ENCODE data around the gene ECE1. TPM values are rescaled to one million over a fixed set of nuclear protein-coding genes. Genes with fewer than 3 reads are reported as not detected.

The ECE1 gene
- total RNA-seq: 32.6 and 34.8 TPM in 2 replicates

DNA sequence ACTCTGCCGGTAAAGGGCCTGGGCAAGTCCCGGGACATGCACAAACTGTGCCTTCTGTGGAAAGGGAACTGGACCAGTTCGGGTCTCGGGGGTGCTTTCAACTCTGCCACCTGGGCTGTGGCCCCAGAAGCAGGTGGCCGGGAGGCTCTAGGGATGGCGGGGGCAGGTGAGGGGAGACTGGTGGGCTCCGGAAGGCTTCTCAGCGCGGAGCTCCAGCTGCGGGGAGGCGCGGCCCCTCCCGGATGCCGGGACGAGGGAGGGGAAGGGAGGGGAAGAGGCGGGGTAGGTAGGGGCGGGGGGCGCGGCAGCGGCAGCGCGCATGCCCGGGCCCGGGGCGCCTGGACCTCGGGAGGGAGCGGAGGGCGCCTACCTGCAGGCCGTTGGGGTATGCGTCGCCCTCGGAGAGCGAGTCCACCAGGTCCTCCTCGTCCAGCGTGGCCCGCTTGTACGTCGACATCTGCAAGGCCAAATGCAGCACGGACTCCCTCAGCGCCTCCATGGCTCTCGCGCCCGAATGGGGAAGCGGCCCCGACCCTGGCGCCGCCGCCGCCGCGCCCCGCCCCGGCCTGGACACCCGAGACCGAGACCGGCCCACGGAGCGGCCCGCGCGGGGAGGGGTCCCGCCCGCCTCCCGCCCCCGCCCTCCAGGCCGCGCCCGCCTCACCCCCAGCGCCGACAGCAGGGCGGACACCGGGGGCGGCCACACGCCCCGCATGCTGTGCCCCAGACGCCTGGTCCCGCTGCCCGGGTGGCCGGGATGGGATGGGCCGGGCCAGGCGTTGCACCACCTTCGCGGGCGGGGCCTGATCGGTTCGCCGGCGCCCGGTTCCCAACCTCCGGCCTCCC is at the start of gene ECE1:
ECE1 (minus strand) TSS at position 764 of the 846 bp plus-strand sequence; CDS start at position 715, 49 bp downstream.
- H2AFZ ChIP-seq (ENCODE audit: low read length): peak within 1 kb of the TSS; percentile 77
- TF ChIP-seq, protein P1, sequence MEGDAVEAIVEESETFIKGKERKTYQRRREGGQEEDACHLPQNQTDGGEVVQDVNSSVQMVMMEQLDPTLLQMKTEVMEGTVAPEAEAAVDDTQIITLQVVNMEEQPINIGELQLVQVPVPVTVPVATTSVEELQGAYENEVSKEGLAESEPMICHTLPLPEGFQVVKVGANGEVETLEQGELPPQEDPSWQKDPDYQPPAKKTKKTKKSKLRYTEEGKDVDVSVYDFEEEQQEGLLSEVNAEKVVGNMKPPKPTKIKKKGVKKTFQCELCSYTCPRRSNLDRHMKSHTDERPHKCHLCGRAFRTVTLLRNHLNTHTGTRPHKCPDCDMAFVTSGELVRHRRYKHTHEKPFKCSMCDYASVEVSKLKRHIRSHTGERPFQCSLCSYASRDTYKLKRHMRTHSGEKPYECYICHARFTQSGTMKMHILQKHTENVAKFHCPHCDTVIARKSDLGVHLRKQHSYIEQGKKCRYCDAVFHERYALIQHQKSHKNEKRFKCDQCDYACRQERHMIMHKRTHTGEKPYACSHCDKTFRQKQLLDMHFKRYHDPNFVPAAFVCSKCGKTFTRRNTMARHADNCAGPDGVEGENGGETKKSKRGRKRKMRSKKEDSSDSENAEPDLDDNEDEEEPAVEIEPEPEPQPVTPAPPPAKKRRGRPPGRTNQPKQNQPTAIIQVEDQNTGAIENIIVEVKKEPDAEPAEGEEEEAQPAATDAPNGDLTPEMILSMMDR (IDR thresholded peaks at IDR 0.05; ENCODE audit: extremely low read depth, low read depth, low read length): no peak
- H3K79me2 ChIP-seq (ENCODE audit: insufficient read depth, low read length): peaks cover 6% of the 10 kb centered on the region
- peak; percentile 94 for DNase-seq (ENCODE audit: insufficient read length, low spot score, missing footprints)
- H3K36me3 ChIP-seq (ENCODE audit: insufficient read depth, low read length): peaks cover 4% of the 10 kb centered on the region
- H3K27me3 ChIP-seq (ENCODE audit: insufficient read depth, low read length): no peaks in the 10 kb centered on the region
- no peaks in the 10 kb centered on the region for H3K9me3 ChIP-seq (ENCODE audit: low read depth, low read length)
- H3K4me3 ChIP-seq (ENCODE audit: insufficient read depth, low read length): peak within 1 kb of the TSS; percentile 82
- H4K20me1 ChIP-seq (ENCODE audit: insufficient read depth, low read length): no peaks in the 10 kb centered on the region
- H3K27ac ChIP-seq (ENCODE audit: low read depth, low read length): no peak within 1 kb of the TSS
- H3K4me2 ChIP-seq (ENCODE audit: insufficient read depth, low read length): peak within 1 kb of the TSS; percentile 89
- peaks cover 18% of the 10 kb centered on the region for H3K4me1 ChIP-seq (ENCODE audit: insufficient read depth, low read length)

DNA sequence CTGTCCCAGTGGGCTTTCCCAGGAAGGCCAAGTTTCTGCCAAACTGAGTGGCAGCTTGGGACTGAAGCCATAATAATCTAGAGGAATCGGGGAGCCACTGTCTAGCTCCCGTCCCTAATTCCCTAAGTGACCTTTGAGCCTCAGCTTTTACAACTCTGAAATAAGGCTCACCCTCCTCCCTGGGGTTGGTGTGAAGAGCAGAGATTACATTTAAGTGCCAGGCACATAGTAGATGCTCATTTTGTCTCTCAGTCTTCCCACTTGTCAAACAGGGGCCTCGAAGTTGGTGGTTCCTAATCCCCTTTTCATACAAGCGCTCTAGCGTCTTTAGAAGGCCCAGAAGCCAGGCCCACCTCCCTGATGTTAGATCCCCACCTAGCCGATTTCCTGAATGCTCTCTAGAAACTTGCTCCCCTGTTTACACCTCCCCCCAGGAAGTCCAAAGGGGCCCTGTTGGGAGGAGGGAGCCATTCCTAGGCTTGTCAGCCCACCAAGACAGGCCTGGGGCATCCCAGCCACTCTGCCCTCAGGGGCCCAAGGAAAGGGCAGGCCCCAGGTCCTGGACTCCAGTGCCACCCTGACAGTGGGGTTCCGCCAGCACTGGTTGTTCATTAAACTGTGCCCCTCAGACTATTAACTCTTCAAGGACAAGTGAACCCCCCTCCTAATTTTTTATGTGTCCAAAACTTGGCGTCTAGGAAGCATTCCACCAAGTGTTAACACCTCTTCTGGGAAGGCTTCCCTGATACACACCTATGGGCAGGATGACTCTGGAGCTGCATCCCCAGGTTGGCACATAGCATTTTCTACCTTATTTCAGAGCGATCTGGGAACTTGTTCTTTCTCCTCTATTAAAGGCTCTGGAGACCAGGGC is 49.3 kb upstream of the ECE1 start:
- H3K27ac ChIP-seq (ENCODE audit: low read depth, low read length): peak overlapping the region; percentile 14
- TF ChIP-seq, protein P1 (IDR thresholded peaks at IDR 0.05; ENCODE audit: extremely low read depth, low read depth, low read length): no peak
- peaks cover 5% of the 10 kb centered on the region for H4K20me1 ChIP-seq (ENCODE audit: insufficient read depth, low read length)
- no peak overlapping the region for H3K4me3 ChIP-seq (ENCODE audit: insufficient read depth, low read length)
- peak overlapping the region; percentile 7 for H2AFZ ChIP-seq (ENCODE audit: low read length)
- H3K4me2 ChIP-seq (ENCODE audit: insufficient read depth, low read length): no peak overlapping the region
- H3K9me3 ChIP-seq (ENCODE audit: low read depth, low read length): no peaks in the 10 kb centered on the region
- peak; percentile 25 for DNase-seq (ENCODE audit: insufficient read length, low spot score, missing footprints)
- H3K27me3 ChIP-seq (ENCODE audit: insufficient read depth, low read length): no peaks in the 10 kb centered on the region
- peaks cover 78% of the 10 kb centered on the region for H3K79me2 ChIP-seq (ENCODE audit: insufficient read depth, low read length)
- H3K36me3 ChIP-seq (ENCODE audit: insufficient read depth, low read length): no peaks in the 10 kb centered on the region
- peaks cover 54% of the 10 kb centered on the region for H3K4me1 ChIP-seq (ENCODE audit: insufficient read depth, low read length)

DNA sequence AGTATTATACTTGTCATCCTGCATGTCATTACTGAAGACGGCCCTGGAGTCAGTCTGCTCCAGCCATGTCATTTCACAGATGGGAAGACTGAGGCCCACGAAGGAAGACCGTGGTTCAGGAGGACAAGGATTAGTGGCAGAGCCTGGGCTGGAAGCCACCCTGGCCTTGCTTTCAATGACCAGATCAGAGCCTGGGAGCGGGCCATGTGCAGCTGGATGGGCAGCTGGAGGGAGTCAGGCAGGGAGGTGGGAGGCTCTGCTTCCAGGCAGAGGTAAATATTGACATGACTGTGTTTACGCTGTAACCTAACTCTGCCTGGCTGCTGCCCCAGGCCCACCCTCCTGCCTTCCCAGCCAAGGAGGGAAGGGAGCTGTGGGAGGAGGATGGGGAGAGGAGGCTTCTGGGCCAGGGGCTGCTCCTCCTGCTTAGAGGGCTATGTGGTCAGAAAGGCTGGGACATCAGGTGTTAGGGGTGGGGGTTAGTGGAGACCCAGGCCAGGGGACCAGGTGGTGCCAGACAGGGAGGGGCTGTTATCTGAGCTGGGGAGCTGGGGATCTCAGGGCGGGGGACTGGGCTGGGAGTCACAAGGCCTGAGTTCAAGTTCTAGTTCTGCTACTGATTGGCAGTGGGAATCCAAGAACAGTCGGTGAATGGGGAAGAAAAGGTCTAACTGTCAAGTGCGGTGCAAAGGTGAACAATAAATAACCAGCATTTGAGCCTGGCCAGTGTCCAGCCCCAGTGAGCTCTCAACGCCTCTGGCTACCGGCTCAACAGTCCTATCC is 48.5 kb upstream of the ECE1 start:
- TF ChIP-seq, protein P1 (IDR thresholded peaks at IDR 0.05; ENCODE audit: extremely low read depth, low read depth, low read length): no peak
- no peaks in the 10 kb centered on the region for H3K9me3 ChIP-seq (ENCODE audit: low read depth, low read length)
- peaks cover 72% of the 10 kb centered on the region for H3K79me2 ChIP-seq (ENCODE audit: insufficient read depth, low read length)
- H3K4me3 ChIP-seq (ENCODE audit: insufficient read depth, low read length): no peak overlapping the region
- H3K27ac ChIP-seq (ENCODE audit: low read depth, low read length): peak overlapping the region; percentile 14
- peak; percentile 83 for DNase-seq (ENCODE audit: insufficient read length, low spot score, missing footprints)
- peak overlapping the region; percentile 26 for H3K4me2 ChIP-seq (ENCODE audit: insufficient read depth, low read length)
- peaks cover 61% of the 10 kb centered on the region for H3K4me1 ChIP-seq (ENCODE audit: insufficient read depth, low read length)
- H3K27me3 ChIP-seq (ENCODE audit: insufficient read depth, low read length): no peaks in the 10 kb centered on the region
- no peaks in the 10 kb centered on the region for H3K36me3 ChIP-seq (ENCODE audit: insufficient read depth, low read length)
- peak overlapping the region; percentile 7 for H2AFZ ChIP-seq (ENCODE audit: low read length)
- no peaks in the 10 kb centered on the region for H4K20me1 ChIP-seq (ENCODE audit: insufficient read depth, low read length)
